Fibroblast of lung (primary cell): Measurements from ENCODE around the gene PLEKHS1. TPM values are rescaled to one million over a fixed set of nuclear protein-coding genes. Genes with fewer than 3 reads are reported as not detected.

Source experiments
- DNase-seq, 2 donors: peaks; one replicate each; pipeline versions ENCODE4 v3.0.0 to v3.0.0-alpha.2; 2010; ENCODE audit warnings: low read depth in 2 of 2
- H2AFZ ChIP-seq: 2 replicates; pipeline ENCODE4 v1.5.1; 2012; ENCODE audit warnings: low read length, control low read depth, inconsistent platforms
- H3K27ac ChIP-seq: 2 replicates; pipeline ENCODE4 v1.5.1; 2011; ENCODE audit warnings: low read length, control low read depth; ENCODE audit not compliant: insufficient read depth
- H3K27me3 ChIP-seq: 2 replicates; pipeline ENCODE4 v1.5.1; 2011; ENCODE audit warnings: mild to moderate bottlenecking, low read length; ENCODE audit not compliant: control insufficient read depth, insufficient read depth
- H3K36me3 ChIP-seq: 2 replicates; pipeline ENCODE4 v1.5.1; 2011; ENCODE audit warnings: low read length; ENCODE audit not compliant: control insufficient read depth, insufficient read depth
- H3K4me1 ChIP-seq: 2 replicates; pipeline ENCODE4 v1.5.1; 2011; ENCODE audit warnings: low read length; ENCODE audit not compliant: control insufficient read depth, insufficient read depth; ENCODE audit errors: extremely low read depth
- H3K4me2 ChIP-seq: 2 replicates; pipeline ENCODE4 v1.5.1; 2011; ENCODE audit warnings: low read length, control low read depth; ENCODE audit not compliant: insufficient read depth; ENCODE audit errors: extremely low read depth
- H3K4me3 ChIP-seq, 4 experiments: fragments of 200-600 bp in 1 of 4; sonication (generic) in 1 of 4; replicated peaks in 1 of 4; 2 replicates each; pipeline ENCODE4 v1.5.1; 2011 to 2016; ENCODE audit warnings: low read length in 4 of 4, low read depth in 3 of 4, mild to moderate bottlenecking in 3 of 4, control low read depth in 2 of 4, inconsistent platforms in 1 of 4, mixed read lengths in 1 of 4; ENCODE audit not compliant: insufficient read depth in 1 of 4; ENCODE audit errors: control extremely low read depth in 1 of 4
- H3K79me2 ChIP-seq: 2 replicates; pipeline ENCODE4 v1.5.1; 2012; ENCODE audit warnings: mild to moderate bottlenecking, low read length, inconsistent platforms; ENCODE audit not compliant: control insufficient read depth, insufficient read depth
- H3K9ac ChIP-seq: 2 replicates; pipeline ENCODE4 v1.5.1; 2011; ENCODE audit warnings: mild to moderate bottlenecking, low read length, control low read depth; ENCODE audit not compliant: insufficient read depth
- H3K9me3 ChIP-seq: 2 replicates; pipeline ENCODE4 v1.5.1; 2012; ENCODE audit warnings: low read depth, low read length; ENCODE audit not compliant: control insufficient read depth, insufficient read depth
- H4K20me1 ChIP-seq: 2 replicates; pipeline ENCODE4 v1.5.1; 2011; ENCODE audit warnings: low read length; ENCODE audit not compliant: control insufficient read depth, insufficient read depth; ENCODE audit errors: extremely low read depth
- EZH2 ChIP-seq: IDR thresholded peaks from 2 replicates; pipeline ENCODE4 v1.5.1; 2012; ENCODE audit warnings: low read length, control low read depth, mild to moderate bottlenecking; ENCODE audit errors: missing control alignments
- polyA plus RNA-seq, 2 donors: library from polyadenylated mRNA; depleted of rRNA in 1 of 2; stranded (reverse) in 1 of 2; unstranded in 1 of 2; fragments of >200 nt; gene quantifications; 2 replicates each; pipeline ENCODE4 v1.2.1, GENCODE V29; 2011 to 2012; ENCODE audit warnings: missing spikeins in 1 of 2
- total RNA-seq: library from RNA; depleted of rRNA; stranded (reverse); fragments of >200 nt; gene quantifications from 2 replicates; pipeline ENCODE4 v1.2.1, GENCODE V29; 2014
- TF ChIP-seq, protein P1 (sequence below), 2 donors: IDR thresholded peaks in 1 of 2; conservative IDR thresholded peaks in 1 of 2; 1 replicate in 1 of 2; 2 replicates in 1 of 2; pipeline ENCODE4 v1.5.1; 2011 to 2012; ENCODE audit warnings: low read length in 2 of 2, control low read depth in 1 of 2, inconsistent platforms in 1 of 2, low read depth in 1 of 2, mild to moderate bottlenecking in 1 of 2

The PLEKHS1 gene
- total and polyA plus RNA-seq, 2 donors (not counting 1 experiment from before 2014, with no cell fraction given): not detected

DNA sequence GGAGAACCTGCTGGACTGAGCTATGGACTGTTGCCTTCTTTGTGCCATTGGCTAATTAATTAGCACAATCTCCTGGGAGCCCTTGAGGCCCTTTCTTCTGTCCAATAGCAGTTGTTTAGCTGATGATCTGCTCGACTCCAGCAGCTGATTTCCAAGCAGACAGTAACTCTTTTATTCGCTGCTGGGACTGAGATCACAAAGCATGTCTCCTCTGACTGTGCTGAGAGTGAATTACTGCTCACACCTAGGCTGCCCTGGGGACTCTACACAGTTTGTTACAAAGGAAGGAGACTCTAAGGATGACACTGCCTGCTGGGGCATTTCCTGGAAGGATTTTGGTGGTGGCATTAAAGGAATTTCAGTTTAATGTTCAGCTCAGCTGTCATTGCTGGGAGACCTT is 40.3 kb upstream of the PLEKHS1 start:
- no peak overlapping the region for H3K9ac ChIP-seq
- no peak overlapping the region for H3K27ac ChIP-seq
- H3K4me1 ChIP-seq: peaks cover 2% of the 10 kb centered on the region
- TF ChIP-seq, protein P1, sequence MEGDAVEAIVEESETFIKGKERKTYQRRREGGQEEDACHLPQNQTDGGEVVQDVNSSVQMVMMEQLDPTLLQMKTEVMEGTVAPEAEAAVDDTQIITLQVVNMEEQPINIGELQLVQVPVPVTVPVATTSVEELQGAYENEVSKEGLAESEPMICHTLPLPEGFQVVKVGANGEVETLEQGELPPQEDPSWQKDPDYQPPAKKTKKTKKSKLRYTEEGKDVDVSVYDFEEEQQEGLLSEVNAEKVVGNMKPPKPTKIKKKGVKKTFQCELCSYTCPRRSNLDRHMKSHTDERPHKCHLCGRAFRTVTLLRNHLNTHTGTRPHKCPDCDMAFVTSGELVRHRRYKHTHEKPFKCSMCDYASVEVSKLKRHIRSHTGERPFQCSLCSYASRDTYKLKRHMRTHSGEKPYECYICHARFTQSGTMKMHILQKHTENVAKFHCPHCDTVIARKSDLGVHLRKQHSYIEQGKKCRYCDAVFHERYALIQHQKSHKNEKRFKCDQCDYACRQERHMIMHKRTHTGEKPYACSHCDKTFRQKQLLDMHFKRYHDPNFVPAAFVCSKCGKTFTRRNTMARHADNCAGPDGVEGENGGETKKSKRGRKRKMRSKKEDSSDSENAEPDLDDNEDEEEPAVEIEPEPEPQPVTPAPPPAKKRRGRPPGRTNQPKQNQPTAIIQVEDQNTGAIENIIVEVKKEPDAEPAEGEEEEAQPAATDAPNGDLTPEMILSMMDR (conservative IDR thresholded peaks at IDR 0.05 in 1 of 2, IDR thresholded peaks at IDR 0.05 in 1 of 2; ENCODE audit: low read depth in 1 of 2, low read length in 2 of 2): no peak
- TF ChIP-seq EZH2: no peak
- H4K20me1 ChIP-seq: no peaks in the 10 kb centered on the region
- no peaks in the 10 kb centered on the region for H3K9me3 ChIP-seq
- H3K27me3 ChIP-seq: no peaks in the 10 kb centered on the region
- no peak overlapping the region for H3K4me2 ChIP-seq
- no peaks in the 10 kb centered on the region for H3K79me2 ChIP-seq
- no peak overlapping the region for H3K4me3 ChIP-seq
- no peak for DNase-seq
- no peaks in the 10 kb centered on the region for H3K36me3 ChIP-seq
- no peak overlapping the region for H2AFZ ChIP-seq

DNA sequence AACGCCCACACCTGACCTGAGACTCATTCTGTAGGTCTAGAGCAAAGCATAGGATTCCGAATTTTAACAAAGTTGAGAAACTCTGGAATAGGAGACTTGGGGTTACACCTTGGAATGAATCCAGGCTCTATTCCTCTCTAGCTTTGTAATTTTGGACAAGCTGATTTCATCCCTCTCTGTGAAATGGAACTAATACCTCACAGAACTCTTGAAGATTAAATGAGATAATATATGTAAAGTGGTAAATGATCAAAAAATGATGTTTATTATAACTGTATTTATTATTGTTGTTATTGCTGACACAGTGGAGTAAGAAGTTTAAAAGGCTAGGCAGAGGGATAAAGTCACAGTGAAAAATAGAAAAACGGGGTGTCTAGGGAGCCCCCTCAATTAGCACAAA is 39.5 kb upstream of the PLEKHS1 start:
- no peaks in the 10 kb centered on the region for H3K79me2 ChIP-seq
- no peak for DNase-seq
- H2AFZ ChIP-seq: no peak overlapping the region
- TF ChIP-seq, protein P1 (conservative IDR thresholded peaks at IDR 0.05 in 1 of 2, IDR thresholded peaks at IDR 0.05 in 1 of 2; ENCODE audit: low read depth in 1 of 2, low read length in 2 of 2): no peak
- TF ChIP-seq EZH2: no peak
- H3K27me3 ChIP-seq: no peaks in the 10 kb centered on the region
- H3K9ac ChIP-seq: no peak overlapping the region
- H3K9me3 ChIP-seq: no peaks in the 10 kb centered on the region
- peaks cover 2% of the 10 kb centered on the region for H3K4me1 ChIP-seq
- H3K27ac ChIP-seq: no peak overlapping the region
- H3K4me3 ChIP-seq: no peak overlapping the region
- H3K36me3 ChIP-seq: no peaks in the 10 kb centered on the region
- no peaks in the 10 kb centered on the region for H4K20me1 ChIP-seq
- no peak overlapping the region for H3K4me2 ChIP-seq

DNA sequence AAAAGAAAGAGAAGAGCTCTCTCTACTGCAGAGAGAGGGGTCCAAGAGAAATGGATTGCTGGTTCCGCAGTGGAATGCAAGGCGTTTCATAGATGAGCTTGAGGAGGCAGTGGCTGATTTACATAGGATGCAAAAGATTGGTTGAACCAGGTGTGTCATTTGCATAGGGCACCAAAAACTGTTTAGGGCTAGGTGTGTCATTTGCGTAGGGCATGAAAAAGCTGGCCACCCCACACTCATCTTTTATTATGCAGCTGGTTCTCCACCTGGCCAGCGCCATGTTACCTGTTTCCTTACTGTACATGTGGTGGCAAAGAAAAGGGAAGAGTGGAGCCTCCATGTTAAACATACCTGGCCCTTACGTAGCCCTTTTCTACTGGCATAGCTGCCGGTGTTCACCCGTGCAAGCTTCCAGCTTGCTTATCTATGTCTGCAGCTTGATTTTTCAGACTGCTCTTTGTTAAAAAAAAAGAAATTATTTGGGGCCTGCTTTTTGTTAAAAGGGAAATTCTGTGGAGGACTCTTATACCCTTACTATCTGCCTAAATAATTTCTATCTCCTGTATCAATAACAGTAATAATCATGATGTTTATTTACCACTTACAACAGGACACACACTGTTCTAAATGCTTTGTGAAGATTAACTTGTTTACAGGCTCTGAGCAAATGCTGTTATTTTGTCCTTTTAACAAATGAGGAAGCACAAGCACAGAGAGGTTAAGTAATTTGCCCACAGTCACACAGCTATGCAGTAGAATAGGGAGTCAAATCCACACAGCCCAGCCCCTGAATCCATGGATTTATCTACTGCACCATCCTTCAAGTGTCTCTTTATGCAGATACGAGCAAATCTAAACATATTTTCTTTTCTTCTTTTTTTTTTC is 38.5 kb upstream of the PLEKHS1 start:
- Histone ChIP-seq H3K4me3 (no peak overlapping the region), H2AFZ (no peak overlapping the region), H3K4me2 (no peak overlapping the region), H3K9me3 (no peaks in the 10 kb centered on the region), H3K4me1 (peaks cover 2% of the 10 kb centered on the region), H3K79me2 (no peaks in the 10 kb centered on the region), H3K36me3 (no peaks in the 10 kb centered on the region), H3K27ac (no peak overlapping the region), H3K27me3 (no peaks in the 10 kb centered on the region), H3K9ac (no peak overlapping the region), H4K20me1 (no peaks in the 10 kb centered on the region)
- DNase-seq: no peak
- no peak for TF ChIP-seq EZH2
- TF ChIP-seq, protein P1 (conservative IDR thresholded peaks at IDR 0.05 in 1 of 2, IDR thresholded peaks at IDR 0.05 in 1 of 2; ENCODE audit: low read depth in 1 of 2, low read length in 2 of 2): no peak
